Stimulated activated CD8-positive, alpha-beta memory T cell treated with anti-CD3 and anti-CD28 coated beads, Interleukin-15, amount 100 ng/mL, for 1 hour (primary cell): Measurements from ENCODE around the gene TTC19.
"Not testable (repeated sequence)": the region's sequence is repeated elsewhere in the genome, so short reads cannot be mapped to it uniquely, and the experiment has no call there.

Experiments used
- DNase-seq: peaks from one replicate; pipeline ENCODE4 v3.0.0-alpha.2; 2020; ENCODE audit warnings: low read depth

Gene TTC19

DNA sequence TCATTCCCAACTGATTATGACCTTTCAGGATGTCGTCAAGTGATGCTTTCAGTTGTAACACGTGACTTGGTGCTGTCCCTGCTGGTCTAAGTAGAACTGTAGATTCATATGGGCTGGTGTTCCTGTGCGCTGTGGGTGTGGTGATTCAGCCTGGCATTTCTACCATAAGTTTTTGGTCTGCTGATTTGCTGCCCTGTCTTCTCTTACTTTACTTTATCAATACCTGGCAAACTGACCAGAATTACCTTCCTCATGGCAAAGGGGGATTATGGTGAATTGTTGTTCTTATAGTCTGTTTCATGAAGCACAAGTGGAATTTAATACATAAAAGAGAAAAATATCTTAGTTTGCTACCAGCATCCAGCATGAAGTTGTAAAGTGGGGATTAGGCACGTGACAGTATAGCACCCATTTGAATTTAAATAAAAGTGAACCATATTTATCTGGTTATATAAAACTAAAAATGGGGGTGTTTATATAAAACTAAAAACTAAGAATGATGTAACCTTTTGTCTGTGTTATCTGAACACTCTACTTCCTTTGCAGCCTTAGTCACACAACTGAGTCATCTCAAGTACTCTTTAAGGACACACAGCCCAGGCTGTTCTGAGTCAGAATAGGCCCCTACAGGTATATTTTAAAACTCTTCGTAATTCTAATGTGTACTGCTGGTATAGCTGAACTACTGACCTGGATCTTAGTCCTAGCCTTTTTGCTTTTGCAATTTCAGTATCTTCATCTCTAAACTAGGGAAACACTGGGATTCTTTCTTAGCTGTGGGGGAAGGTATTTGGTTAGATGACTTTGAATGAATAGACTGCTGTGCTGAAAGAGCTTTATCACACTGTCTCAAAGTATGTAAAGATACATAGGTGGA, 28.3 kb downstream of the TTC19 start:
- DNase-seq = no peak

DNA sequence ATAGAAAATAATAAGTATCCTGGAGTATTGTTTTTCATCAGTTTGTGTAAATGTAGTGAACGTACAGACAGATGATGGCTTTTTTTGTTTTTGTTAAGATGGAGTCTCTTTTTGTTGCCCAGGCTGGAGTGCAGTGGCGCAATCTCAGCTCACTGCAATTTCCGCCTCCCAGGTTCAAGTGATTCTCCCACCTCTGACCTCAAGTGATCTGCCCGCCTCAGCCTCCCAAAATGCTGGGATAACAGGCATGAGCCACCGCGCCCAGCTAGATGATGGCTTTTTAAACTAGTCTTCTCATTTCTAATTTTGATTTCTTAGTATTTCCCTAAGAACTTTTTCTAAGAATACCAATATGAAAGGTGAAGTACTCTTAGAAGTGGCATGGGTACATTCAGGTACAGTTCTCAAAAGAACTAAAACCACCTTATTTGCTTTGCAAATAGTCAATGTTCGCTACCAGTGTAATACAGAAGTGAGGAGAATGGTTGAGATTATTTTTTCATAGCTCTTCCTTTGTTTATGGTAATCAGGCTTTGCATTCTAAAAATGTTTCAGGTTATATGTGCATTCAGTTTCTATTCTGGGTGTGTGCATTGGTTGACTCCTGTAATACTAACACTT, 34.2 kb downstream of the TTC19 start:
- no peak for DNase-seq

DNA sequence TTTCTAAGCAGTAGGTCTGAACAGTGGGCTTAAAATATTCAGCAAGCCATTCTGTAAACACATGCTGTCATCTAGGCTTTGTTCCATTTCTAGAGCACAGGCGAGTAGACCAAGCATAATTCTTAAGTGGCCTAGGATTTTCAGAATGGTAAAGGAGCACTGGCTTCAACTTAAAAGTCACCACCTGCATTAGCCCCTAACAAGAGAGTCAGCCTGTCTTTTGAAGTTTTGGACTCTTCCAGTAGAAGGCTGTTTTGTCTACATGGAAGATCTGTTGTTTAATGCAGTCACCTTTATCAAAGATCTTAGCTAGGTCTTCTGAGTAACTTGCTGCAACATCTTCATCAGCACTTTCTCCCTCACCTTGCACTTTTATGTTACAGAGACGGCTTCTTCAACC, 36.6 kb downstream of the TTC19 start:
- no peak for DNase-seq

DNA sequence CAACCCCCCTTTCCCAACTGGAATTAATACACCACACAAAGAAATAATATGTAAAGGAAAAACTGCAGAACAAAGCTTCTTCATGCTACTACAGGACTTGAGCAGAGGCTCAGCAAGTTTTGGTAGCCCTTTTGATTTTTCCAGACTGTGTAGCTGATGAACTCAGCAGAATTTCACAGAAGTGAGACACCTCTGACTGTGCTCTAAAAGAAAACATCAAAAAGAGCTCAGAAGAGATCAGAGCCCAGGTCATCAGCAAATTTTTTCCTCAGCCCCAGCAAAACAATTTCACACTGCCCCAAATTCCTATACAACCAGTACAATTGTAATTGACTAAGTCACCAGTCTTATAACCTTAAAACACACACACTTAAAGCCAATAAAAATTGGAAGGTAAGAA, 38.0 kb downstream of the TTC19 start:
- no peak for DNase-seq

DNA sequence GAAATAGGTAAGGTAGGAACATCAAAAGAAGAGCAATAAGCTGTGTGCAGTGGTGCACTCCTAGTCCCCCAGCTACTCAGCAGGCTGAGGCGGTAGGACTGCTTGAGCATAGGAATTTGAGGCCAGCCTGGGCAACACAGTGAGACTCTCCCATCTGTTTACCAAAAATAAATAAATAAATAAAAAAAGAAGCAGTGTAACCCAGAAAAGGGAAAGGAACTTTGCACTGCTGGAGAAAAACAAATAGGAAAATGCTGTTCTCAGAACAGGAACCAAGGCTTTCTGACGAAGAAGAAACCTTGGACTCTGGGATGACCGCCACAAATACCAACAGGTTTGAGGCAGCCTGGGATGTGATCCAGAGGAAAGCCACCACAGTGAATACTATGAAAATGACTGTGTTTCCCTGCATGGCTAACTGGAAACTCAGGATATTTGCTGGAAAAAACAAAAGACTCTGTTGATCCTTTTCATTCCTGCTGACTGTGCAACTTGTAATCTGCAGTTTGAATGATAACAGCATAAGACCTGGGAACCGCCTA, 41.2 kb downstream of the TTC19 start:
- no peak for DNase-seq

DNA sequence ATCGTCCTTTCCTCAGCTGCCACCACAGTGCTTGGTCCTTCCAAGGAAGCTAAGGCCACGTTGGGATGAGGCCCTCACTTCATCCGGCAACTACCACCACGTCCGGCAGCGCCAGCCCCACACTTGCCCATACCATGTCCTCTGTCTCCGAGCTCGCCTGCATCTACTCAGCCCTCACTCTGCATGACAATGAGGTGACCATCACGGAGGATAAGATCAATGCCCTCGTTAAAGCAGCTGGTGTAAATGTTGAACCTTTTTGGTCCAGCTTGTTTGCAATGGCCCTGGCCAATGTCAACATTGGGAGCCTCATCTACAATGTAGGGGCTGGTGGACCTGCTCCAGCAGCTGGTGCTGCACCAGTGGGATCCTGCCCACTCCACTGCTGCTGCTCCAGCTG, 44.9 kb downstream of the TTC19 start:
- no peak for DNase-seq

DNA sequence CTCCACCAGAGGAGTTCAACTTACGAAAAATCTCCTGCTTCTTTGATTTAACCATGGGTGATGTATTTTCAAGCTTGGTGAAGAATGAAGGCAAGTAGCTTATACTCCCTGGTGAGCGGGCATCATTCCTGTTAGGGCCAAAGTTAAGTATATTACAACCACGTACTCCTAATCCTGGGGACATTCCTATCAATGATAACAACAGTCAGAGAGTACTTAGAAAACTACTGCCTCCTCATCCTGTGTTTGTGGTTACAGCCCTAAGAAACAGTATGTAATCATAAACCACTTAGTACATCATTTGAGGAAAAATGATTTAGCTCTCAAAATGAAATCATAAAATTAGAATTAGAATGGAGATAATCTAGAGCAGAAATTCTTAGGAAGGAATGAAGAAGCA, 47.3 kb downstream of the TTC19 start:
- DNase-seq = no peak

DNA sequence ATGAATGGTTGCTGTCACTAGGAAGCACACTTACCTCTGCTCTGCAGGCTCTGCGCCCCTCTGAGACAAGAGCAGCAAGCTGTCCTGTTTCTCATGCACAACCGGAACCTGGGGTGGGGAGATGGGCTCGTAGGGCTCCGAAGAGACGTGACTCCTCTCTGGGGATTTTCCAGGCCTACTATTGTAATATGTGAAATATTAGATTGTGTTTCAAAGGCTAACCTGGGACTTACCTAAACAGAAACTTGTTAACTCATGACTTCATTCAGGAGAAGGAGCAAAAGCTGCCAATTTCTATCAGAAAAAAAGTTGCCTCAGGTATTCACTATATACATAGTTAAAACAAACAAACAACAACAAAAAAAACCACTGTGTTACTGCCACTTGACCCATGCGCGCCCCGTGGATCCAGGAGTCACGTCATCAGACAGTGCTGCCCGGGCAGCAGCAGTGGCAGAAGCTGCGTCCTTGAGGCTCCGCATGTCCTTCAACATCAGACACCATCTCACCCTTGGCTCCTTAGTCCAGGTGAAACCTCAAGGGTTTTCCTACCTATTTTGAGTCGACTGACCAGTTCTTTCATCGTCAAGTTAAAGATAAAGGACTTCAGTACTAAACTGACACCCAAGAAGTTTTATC, 49.3 kb downstream of the TTC19 start:
- no peak for DNase-seq

DNA sequence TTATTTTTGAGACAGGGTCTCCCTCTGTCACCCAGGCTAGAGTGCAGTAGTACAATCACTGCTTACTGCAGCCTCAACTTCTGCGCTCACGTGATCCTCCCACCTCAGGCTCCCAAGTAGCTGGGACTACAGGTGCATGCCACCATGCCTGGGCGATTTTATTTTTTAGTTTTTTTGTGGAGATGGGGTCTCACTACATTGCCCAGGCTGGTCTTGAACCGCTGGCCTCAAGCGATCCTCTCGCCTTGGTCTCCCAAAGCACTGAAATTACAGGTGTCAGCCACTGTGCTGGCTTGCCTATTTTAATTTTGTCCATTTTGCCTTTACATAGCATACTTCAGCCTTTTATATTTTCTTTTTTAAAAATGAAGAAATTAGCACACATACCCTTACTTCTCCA, 51.2 kb downstream of the TTC19 start:
- DNase-seq = no peak

DNA sequence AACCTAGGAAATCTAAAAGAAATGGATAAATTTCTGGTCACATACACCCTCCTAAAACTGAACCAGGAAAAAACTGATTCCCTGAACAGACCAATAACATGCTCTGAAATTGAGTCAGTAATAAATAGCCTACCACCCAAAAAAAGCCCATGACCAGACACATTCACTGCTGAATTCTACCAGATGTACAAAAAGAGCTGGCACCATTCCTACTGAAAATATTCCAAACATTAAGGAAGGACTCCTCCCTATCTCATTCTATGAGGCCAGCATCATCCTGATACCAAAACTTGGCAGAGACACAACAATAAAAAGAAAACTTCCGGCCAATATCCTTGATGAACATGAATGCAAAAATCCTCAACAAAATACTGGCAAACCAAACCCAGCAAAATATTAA, 52.9 kb downstream of the TTC19 start:
- no peak for DNase-seq

DNA sequence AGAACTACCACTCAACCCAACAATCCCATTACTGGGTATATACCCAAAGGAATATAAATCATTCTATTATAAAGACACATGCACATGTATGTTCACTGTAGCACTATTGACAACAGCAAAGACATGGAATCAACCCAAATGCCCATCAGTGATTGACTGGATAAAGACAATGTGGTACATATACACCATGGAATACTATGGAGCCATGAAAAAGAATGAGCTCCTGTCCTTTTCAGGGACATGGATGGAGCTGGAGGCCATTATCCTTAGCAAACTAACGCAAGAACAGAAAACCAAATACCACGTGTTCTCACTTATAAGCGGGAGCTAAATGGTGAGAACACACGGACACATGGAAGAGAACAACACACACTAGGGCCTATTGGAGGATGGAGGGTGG, 55.5 kb downstream of the TTC19 start:
- DNase-seq = not testable (repeated sequence)

DNA sequence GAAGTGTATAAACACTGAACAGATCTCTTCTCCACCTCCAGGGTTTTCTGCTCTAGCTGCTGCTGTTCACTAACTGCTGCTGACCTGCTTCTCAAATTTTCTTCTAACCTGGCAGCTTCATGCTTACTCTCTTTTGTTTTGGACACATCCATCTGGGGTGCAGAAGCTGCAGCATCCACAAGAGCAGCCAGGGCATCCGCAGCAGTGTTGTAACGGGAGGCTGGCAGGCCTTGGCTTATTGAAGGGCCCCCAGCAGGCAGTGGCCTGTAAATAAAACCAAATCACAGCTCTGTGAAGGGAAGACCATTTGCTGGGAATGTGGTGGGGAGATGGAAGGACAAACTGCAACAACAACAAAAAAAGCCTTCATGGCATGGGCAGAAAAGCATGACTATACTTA, 62.0 kb downstream of the TTC19 start:
- no peak for DNase-seq

DNA sequence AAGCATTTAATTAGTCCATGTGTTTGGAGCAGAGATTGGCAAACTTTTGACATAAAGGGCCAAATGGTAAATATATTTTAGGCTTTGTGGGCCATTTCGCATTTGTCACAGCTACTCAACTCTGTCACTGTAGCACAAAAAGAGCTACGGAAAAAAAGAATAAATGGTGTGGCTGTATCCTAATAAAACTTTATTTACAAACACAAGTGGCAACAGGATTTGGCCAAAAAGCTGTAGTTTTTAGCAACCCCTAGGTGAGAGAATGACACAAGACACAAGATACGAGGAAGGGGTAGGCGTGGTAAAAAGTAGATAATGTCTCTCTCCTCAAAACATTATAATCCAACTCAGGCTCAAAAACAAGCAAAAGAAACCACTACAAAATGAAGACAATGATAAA, 66.5 kb downstream of the TTC19 start:
- DNase-seq = no peak

DNA sequence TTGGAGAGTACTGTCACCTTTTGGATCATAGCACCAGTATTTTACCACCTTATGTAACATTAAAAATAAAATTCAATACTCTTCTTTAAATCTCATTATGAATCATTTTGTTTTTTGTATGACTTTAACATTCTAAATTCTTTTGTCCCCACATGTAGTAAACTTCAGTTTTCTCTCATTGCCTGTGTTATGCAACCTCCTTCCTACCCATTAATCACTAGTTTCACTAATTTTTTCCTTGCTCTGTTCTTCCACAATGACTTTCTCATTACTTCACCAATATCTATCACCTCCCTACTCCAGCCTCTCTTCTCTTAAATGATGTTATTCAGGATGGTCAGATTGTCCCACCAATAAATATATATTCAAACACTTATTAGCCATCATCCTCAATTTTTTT, 68.7 kb downstream of the TTC19 start:
- no peak for DNase-seq

DNA sequence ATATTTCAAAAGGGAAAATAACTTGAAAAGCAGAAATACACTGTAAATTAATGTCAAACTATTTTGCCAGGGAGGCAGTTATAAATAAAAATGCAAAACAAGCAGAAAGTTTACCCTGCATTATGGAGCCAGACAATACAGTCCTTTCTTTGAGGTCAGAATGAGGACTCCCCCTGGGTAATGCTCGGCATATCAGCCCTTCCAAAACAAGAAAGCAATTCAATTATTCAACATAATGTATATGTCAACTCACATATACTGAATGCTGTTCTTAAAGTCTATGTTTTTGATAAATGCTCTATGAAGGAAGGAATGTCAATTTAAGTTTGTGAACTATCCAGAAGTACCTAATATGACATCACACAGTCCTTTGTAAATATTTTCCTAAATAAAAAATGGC, 72.4 kb downstream of the TTC19 start:
- no peak for DNase-seq

DNA sequence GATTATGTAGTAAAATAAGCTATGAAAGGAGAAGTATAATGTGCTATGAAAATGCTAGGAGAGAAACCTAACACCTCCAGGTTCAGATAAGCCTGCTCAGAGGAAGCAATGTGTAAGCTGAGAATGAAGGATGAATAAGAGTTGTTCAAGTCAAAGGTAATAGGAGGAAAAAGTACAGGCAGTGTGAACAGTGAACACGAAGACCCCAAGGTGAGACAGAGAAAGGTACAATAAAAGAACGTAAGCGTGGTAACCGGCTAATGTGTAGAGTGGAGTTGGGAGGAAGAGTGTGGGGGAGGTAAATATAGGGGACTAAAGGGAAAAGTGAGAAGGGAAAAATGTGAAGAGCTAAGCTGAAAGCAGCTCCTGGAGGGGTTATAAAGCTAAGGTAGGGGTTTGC, 74.2 kb downstream of the TTC19 start:
- DNase-seq = no peak

DNA sequence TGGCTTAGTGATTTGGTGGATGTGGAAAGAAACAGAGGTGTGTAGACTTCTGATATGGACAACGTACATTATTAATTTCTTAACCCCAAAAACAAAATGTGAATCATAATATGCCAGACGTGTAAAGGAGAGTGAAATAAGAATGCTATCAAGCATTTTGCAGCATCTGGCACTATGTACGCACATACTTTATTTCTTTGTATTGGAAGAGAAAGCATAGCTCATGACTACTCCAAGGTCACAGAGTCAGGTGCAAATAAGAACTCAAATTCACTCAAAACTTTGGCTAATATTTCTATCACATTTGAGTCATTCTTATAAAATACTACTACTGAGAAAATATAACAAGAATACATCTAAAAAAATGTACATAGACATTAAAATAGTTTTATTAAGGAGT, 74.8 kb downstream of the TTC19 start:
- no peak for DNase-seq

DNA sequence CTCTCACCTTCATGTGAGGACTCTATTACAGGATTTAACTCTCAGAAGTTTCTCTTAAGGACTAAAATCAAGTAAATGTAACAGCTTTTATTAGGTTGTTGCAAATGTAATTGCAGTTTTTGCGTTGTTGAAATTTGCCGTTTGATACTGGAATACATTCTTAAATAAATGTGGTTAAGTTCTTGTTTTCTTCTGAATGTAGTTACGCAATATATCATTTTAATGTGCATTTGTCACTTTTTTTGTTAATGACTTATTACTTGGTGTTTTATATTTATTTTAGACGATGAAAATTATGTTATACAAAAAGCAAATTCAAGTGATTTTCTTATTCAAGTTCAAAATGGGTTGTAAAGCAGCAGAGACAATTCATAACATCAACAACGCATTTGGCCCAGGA, 76.3 kb downstream of the TTC19 start:
- no peak for DNase-seq
